Measurements from ENCODE around the gene DUSP22. TPM values are rescaled to one million over a fixed set of nuclear protein-coding genes. Genes with fewer than 3 reads are reported as not detected.

The DUSP22 gene
- total and polyA plus RNA-seq, 2 donors (not counting 1 experiment from before 2014, with no cell fraction given), result 117 to 133 TPM

GRCh38 chr6:250676-251075, 41.6 kb upstream of the DUSP22 start:
- no peak overlapping the region for H3K27ac Mint-ChIP-seq
- Histone ChIP-seq H3K4me2 (replicated peaks; ENCODE audit: low read depth, low read length, poor library complexity, severe bottlenecking) (peak overlapping the region; percentile 10), H3K36me3 (replicated peaks in 1 of 2; ENCODE audit: control extremely low read depth in 1 of 2, control insufficient read depth in 1 of 2, extremely low read depth in 1 of 2, insufficient read depth in 2 of 2, low read length in 1 of 2) (no peaks in the 10 kb centered on the region), H4K20me1 (ENCODE audit: control insufficient read depth, insufficient read depth, low read length, poor library complexity, severe bottlenecking) (no peaks in the 10 kb centered on the region), H3K27me3 (replicated peaks in 1 of 4; ENCODE audit: control extremely low read depth in 1 of 4, control insufficient read depth in 3 of 4, insufficient read depth in 4 of 4, low read length in 3 of 4) (no peaks in the 10 kb centered on the region), H2AFZ (ENCODE audit: insufficient read depth, low read depth, low read length, poor library complexity, severe bottlenecking) (no peak overlapping the region), H3K27ac (ENCODE audit: low read length in 2 of 2) (no peak overlapping the region), H3K79me2 (ENCODE audit: control insufficient read depth, insufficient read depth, low read length) (no peaks in the 10 kb centered on the region), H3K4me3 (ENCODE audit: control extremely low read depth in 1 of 5, extremely low read depth in 1 of 5, insufficient read depth in 1 of 5, low read depth in 2 of 5, low read length in 4 of 5) (peak overlapping the region in 1 of 5 experiments; percentile 3), H3K9ac (ENCODE audit: low read length) (no peak overlapping the region), H3K4me1 (ENCODE audit: control insufficient read depth in 2 of 2, insufficient read depth in 2 of 2, low read length in 2 of 2) (peaks cover 13 to 33% of the 10 kb centered on the region in 2 donors), H3K9me3 (ENCODE audit: control extremely low read depth in 1 of 3, control insufficient read depth in 2 of 3, insufficient read depth in 1 of 3, low read length in 2 of 3) (peaks cover 0 to 1% (median 0%) of the 10 kb centered on the region in 3 donors)
- H3K4me3 Mint-ChIP-seq, result no peak overlapping the region
- no peaks in the 10 kb centered on the region for H3K9me3 Mint-ChIP-seq (ENCODE audit: insufficient read depth)
- ATAC-seq (ENCODE audit: low read depth), result no peak
- H3K27me3 Mint-ChIP-seq, result no peaks in the 10 kb centered on the region
- ChIA-PET CTCF (no interaction called here), POLR2A (no interaction called here)
- no peak for DNase-seq
- peaks cover 53% of the 10 kb centered on the region for H3K4me1 Mint-ChIP-seq
- intact Hi-C loops (cut with micrococcal nuclease), result no loop called here
- no peak for TF ChIP-seq CTCF (IDR thresholded peaks at IDR 0.05)
- no peak for TF ChIP-seq EZH2 (IDR thresholded peaks at IDR 0.05; ENCODE audit: borderline replicate concordance, insufficient read depth, low read depth, low read length, poor library complexity, severe bottlenecking)

- Histone ChIP-seq H3K79me2 (ENCODE audit: control insufficient read depth, insufficient read depth, low read length) (no peaks in the 10 kb centered on the region), H3K36me3 (replicated peaks in 1 of 2; ENCODE audit: control extremely low read depth in 1 of 2, control insufficient read depth in 1 of 2, extremely low read depth in 1 of 2, insufficient read depth in 2 of 2, low read length in 1 of 2) (no peaks in the 10 kb centered on the region), H3K27me3 (replicated peaks in 1 of 4; ENCODE audit: control extremely low read depth in 1 of 4, control insufficient read depth in 3 of 4, insufficient read depth in 4 of 4, low read length in 3 of 4) (no peaks in the 10 kb centered on the region), H4K20me1 (ENCODE audit: control insufficient read depth, insufficient read depth, low read length, poor library complexity, severe bottlenecking) (no peaks in the 10 kb centered on the region), H3K4me1 (ENCODE audit: control insufficient read depth in 2 of 2, insufficient read depth in 2 of 2, low read length in 2 of 2) (peaks cover 18 to 35% of the 10 kb centered on the region in 2 donors), H3K9ac (ENCODE audit: low read length) (no peak overlapping the region), H3K4me3 (ENCODE audit: control extremely low read depth in 1 of 5, extremely low read depth in 1 of 5, insufficient read depth in 1 of 5, low read depth in 2 of 5, low read length in 4 of 5) (no peak overlapping the region), H3K9me3 (ENCODE audit: control extremely low read depth in 1 of 3, control insufficient read depth in 2 of 3, insufficient read depth in 1 of 3, low read length in 2 of 3) (peaks cover 0 to 1% (median 0%) of the 10 kb centered on the region in 3 donors), H2AFZ (ENCODE audit: insufficient read depth, low read depth, low read length, poor library complexity, severe bottlenecking) (no peak overlapping the region), H3K4me2 (replicated peaks; ENCODE audit: low read depth, low read length, poor library complexity, severe bottlenecking) (no peak overlapping the region), H3K27ac (ENCODE audit: low read length in 2 of 2) (no peak overlapping the region)
- H3K27me3 Mint-ChIP-seq, result no peaks in the 10 kb centered on the region
- ChIA-PET POLR2A (no interaction called here), CTCF (no interaction called here)
- ATAC-seq (ENCODE audit: low read depth), result no peak
- H3K4me3 Mint-ChIP-seq, result no peak overlapping the region
- TF ChIP-seq EZH2 (IDR thresholded peaks at IDR 0.05; ENCODE audit: borderline replicate concordance, insufficient read depth, low read depth, low read length, poor library complexity, severe bottlenecking) (no peak), CTCF (IDR thresholded peaks at IDR 0.05) (no peak)
- H3K9me3 Mint-ChIP-seq (ENCODE audit: insufficient read depth), result no peaks in the 10 kb centered on the region
- H3K4me1 Mint-ChIP-seq, result peaks cover 60% of the 10 kb centered on the region
- intact Hi-C loops (cut with micrococcal nuclease), result no loop called here
- WGBS (ENCODE audit: insufficient coverage), result no CpG with 5 or more reads among the region's 2 CpGs
- no peak overlapping the region for H3K27ac Mint-ChIP-seq
- no peak for DNase-seq
Measured at GRCh38 chr6:251920-252319, 40.4 kb upstream of the DUSP22 start.
